Ammon's horn (tissue), 1 donor: ENCODE results near the gene NTNG1.
A peak's percentile ranks its signal among the peaks of the same experiment; 100 is the strongest.
"Not testable (repeated sequence)": the region's sequence is repeated elsewhere in the genome, so short reads cannot be mapped to it uniquely, and the experiment has no call there.

Experiments used
- DNase-seq: peaks from one replicate; pipeline ENCODE4 v3.0.0-alpha.2; 2016; ENCODE audit warnings: low spot score

The NTNG1 gene

DNA sequence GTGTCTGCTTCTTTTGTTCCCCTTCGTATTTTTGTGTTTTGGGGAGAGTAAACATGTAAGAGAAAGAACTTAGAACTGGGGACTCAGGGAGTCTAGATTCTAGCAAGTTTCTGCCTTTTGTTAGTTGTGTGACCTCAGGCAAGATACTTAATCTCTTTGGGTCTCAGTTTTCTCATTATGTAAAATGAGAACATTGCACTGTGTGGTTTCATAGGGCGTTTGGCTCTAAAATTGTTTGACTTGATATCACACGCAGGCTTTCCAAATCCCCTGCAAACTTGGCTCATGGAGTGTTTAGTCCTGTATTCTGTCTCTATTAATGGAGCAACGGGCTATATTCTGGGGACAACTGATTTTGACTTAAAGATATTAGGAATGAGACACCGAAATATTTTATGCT lies 57.7 kb downstream of the NTNG1 start:
- no peak for DNase-seq

DNA sequence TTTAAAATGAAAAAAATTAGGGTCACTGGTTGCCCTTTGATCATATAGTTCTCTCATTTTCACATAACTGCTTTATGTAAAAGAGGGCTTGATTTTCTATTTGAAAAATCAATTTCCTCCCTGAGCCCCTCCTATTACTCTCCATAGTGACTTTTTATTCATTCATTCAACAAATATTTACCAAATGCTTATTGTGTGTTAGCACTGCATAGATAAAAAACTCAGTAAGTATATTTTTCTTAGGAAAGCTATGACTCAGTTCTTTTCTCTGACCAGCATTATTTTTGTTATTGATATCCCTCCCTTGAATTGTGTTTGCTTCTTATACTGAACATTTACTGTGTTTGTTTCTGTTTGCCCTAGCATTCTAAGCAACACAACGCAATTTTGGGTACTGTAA lies 59.8 kb downstream of the NTNG1 start:
- no peak for DNase-seq

DNA sequence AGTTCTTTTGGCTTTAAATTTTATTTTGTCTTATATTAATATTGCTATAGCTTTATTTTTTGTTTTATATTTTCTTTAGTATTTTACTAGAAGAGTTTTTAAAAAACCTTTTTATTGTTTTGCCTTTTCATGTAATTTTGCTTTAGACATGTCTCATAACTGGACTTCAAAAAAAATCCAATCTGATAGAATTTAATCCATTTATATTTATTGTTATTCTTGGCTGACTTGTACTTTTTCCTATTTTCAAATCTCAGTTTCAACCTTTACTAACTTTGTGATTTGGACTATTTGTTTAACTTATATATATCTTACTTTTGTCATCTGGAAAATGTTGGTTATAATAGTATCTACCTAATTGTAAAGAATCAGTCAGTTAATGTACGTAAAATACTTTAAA lies 61.2 kb downstream of the NTNG1 start:
- DNase-seq: no peak

DNA sequence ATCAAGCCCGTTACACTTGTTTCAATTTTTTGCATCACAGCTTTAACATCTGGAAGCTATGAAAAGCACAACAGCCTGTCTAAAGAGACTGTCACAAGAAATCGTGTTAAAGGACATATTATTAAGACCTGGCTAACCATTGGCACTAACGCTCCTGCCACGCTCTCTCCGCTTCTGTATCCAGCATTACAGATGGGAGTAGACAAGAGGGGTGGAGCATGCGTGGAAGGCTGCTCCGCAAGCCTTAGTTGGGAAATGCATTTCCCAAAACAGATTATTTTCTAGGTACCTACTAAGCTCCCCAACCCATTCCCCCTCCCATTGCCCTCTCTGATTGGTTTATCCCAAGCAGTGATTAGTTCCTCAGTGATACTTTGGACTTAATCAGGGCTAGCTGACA lies 72.4 kb downstream of the NTNG1 start:
- peak; percentile 5 for DNase-seq

DNA sequence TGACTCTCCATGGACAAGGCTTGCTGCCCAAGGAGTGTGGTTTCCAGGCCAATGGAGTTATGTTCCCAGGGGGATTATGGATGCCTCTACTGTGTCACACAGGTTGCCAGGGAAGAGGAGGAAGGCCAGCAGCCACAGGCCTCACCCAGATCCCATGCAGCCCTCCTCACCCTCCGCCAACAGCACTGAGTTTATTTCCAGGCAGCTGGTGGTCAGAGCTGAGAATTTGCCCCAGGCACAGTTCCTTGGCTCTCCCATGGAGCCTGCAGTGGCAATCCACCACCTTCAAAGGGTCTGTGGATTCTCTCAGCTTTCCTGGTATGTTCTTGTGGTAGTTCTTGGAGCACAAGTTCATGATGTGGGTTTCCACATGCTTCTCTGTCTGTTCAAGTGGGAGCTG lies 79.2 kb downstream of the NTNG1 start:
- DNase-seq: no peak

DNA sequence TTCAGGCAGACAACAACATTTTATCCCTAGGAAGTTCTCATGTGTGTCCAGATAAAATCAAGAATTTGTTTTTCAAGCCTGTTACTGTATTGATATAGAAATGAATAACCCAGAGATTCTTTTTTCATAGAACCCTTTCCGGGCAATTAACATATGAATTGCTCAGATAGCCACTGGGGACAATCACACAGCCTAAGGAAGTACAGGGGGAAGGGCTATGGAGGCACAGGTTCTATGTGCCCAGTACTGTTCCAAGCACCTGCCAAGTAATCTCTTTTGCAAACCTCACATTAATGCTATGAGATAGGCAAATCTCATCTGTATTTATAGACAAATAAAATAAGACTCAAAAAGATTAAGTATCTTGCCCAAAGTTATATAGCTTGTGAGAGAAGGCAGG lies 84.9 kb downstream of the NTNG1 start:
- DNase-seq: no peak

DNA sequence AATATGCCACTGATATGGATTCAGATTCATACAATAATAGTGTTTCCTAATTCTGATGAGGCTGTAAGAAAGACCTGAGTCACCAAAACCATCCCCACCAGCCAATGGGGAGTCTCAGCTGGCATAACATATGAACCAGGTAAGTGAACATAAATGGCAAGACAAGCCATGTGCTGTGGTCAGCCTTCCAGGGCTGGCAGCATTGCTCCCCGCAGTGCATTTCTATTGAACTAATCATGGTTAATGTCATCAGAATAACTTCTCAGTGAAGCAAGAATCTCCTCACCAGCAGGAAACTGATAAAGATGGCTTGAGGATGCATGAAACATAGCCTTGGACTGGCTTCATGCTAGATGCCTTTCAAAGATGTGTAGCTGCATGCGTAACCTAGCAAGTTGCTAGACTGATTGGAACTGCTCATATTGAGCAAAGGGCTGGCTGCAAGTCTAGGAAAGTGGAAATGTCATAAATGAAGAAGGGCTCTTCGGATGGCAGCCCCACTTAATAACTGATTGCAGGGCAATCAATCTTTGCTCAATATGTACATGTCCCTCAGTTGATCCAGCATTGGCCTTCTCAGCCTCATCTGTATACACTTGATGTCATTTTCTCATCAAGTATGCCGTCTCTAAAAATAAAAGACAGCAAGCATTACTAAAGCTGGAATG lies 88.0 kb downstream of the NTNG1 start:
- no peak for DNase-seq

DNA sequence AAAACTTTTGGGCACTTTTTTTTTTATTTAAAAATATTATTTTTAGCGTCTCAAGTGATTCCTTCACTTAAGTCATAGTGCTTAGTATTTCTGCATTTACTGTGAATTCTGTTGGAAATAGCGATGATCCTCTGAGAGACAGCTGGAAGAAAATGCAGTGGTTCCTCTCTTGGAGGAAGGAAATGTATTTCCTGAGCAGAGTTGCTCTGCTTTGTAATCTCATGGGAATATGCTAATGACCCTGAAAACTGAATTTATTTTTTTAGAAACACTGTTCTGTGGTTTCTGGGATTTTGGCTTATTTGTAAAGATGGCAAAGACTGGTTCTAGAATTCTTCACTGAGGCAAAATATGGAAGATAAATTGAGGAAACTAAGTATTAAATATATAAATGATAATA lies 88.9 kb downstream of the NTNG1 start:
- DNase-seq: no peak

DNA sequence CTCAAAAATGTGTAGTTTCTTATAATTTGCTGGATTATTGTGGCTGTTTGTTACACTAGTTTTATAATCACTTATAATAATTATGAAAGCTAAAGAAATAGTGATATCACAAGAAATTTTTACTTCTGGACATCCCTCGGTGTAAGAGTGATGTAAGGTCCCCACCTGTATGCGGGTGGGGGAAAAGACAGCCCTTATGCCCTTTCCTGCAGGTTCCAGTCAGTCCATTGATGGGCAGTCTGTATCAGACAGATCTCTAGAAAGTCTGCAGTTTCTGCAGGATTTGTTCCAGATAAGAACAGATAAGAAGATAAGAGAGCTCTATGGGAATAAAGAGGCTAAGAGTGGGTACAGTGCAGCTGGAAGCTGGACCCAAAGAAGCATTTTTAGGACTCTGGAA lies 89.3 kb downstream of the NTNG1 start:
- DNase-seq: no peak

DNA sequence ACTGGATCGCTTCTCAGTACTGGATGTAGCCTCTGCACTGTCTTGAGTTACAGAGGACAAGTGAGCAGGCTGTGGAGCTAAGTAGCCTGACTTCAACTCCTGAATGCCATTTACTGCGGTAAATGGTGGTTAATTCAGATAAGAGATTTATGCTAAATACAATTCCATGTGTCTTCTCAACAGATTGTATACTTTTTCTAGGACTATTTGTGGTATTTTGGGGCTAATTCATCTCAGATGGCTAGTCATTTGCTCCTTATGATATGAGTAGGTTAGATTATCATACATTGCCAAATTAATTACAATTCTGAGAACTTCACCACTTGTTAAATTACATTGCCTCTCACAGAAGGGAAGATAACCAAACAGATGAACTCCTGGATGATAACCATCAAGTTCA lies 90.5 kb downstream of the NTNG1 start:
- DNase-seq: no peak

DNA sequence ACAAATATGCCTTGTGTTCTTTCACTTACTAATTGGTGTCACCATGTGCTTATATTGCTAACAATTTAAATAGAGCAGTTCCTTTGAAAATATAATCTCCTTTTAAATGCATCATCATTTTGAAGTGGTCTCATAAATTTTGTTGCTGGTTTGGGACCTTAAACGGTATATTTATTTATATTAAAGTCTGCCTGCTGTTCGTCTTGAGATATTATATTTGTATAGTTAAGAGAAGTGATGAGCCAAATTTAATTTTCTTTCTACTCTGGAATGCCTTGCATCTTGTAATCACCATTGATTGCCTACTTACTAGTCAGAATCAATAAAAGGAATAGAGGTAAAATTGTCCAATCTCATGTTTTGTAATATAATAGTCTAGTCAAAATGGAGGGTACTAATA lies 91.6 kb downstream of the NTNG1 start:
- DNase-seq: no peak

DNA sequence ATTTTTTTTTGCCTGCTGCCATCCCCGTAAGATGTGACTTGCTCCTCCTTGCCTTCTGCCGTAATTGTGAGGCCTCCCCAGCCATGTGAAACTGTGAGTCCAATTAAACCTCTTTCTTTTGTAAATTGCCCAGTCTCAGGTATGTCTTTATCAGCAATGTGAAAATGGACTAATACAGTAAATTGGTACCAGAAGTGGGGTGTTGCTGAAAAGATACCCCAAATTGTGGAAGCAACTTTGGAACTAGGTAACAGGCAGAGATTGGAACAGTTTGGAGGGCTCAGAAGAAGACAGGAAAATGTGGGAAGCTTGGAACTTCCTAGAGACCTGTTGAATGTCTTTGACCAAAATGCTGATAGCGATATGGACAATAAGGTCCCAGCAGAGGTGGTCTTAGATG lies 95.9 kb downstream of the NTNG1 start:
- not testable (repeated sequence) for DNase-seq

DNA sequence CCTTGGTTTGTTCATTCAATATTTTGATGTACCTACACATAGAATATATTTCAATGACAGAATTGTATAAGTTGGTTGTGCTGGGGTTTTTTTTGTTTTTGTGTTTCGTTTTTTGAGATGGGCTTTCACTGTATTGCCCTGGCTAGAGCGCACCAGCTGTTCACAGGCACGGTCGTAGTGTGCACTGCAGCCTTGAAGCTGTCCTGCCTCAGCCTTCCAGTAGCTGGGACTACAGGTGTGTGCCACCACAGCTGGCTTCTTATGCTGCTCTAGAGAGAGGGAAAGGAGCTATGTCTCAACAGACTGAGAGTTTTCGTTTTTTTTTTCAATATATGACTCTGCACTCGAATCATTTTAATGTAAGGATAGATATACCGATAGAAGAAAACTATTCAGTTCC lies 102.6 kb downstream of the NTNG1 start:
- DNase-seq: no peak

DNA sequence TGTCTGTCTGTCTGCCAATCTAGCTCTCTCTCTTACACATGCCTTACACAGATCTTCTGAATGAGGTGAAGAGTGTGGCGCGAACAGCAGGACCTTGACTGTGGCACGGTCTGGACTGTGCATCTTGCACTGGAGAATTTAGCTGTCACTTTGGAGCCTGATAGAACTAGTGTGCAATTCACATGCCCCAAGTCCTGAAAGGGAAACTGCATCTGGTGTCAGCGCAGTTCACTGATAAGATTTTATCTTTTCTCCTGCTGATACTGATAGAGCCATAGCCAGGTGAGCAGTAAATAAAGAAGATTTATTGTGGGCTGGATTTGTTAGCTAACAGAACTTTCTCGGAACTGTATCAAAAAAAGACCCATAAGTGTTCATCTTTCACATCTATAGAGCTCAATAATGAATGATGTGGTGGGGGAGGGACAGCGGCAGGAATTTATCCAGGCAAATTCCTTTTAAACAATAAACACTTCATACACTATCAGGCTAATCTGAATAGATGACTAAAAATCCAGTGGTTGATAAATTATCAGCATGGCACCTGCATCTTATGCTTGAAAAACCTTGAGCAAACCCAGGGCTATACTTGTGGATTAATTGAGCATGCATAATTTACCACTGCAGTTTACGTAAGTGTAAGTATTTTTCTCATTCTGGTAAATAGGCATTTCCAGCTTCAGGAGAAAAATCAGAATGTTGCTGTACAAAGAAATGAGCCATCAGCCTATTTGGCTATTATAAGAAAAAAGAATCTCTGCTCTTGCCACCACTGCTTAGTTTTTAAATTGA lies 104.1 kb downstream of the NTNG1 start:
- no peak for DNase-seq

DNA sequence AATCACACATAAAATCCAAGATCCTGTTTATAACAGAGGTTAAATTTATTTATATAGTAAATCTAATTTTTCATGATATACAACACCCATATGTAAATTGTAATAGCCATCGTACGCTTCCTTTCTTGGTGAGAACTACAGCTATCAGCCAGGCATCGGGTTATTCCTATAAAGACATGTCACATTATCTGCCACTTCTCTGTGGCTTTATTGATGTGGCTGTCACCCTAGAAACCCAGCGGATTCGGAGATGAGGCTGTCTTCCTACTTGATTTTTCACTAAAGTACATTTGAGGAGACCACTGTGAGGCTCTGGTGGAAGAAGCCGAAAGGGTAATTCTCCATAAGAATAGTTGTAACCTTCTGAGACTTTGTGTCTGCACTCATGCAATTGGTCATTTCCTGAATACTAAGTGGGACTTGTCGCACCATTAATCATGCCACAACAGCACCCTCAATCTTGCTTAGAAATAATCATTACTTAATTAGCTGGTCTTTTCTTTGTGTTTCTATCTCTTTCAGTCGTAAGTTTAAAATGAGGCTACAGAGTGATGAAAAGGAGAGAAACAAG lies 106.0 kb downstream of the NTNG1 start:
- no peak for DNase-seq

DNA sequence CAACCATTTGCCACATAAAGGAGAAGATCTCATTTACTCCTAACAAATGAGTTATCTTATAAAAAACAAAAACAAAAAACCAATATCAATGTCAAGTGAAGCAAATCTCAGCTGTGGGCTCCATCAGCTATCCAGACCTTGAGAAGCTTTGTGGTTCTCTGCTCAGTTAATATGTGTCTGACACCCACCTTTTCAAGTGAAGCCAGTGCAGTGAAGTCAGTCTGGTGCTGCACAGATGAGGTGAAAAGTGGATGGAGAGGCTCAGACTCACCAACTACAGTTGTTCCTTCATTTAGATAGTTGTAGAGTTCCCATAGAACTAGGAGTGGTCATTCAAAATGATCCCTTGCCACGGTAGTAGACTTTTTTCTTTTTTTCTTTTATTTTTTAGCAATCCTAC lies 106.8 kb downstream of the NTNG1 start:
- DNase-seq: no peak

DNA sequence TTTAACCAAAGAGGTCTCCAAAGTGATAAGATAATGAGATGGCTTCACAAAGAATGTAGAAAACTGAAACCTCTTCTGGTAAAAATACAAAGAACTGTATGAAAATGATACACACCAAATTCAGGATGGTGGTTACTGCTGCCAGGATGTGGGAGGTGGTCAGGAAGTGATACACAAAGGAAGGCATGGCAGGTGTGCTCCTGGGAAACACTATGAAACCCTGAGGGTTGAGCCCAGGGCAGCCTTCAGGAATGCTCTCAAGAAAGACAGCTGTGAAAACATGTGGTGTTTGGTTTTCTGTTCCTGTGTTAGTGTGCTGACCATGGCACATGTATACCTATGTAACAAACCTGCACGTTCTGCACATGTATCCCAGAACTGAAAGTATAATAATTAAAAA lies 109.3 kb downstream of the NTNG1 start:
- DNase-seq: no peak

DNA sequence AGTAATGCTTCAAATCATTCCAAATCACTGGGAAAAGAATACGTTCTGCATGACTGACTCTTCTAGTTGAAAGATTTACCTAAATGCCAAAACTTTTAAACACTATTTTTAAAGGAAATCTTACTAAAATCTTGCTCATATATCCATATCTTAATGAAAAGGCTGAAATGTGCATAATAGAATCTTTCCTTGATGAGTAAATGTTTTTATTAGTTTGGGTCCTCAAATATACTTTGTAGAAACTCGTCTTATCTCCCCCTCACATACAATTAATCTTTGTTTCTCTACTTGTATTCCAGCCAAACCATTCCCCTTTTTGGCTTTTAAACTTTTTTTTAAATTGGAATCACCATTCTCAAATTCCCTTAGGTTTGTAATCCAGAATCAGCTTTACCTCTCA lies 110.2 kb downstream of the NTNG1 start:
- no peak for DNase-seq

DNA sequence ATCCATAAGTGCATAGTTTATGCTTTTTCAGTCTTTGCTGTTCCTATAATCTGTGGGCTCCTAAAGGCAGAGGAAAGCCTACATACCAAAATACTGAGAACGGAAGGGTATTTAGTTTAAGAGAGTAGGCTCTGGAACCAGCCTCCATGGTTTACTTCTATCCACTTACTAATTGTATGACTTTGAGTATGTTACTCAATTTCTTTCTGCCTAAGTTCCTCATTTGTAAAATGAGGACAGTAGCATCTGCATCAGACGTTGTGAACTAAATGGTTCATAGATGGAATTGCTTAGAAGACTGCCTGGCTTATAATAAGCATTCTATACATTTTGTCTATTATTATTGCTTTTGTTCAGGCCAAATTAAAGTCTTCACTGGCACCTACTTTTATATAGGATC lies 111.0 kb downstream of the NTNG1 start:
- DNase-seq: no peak

DNA sequence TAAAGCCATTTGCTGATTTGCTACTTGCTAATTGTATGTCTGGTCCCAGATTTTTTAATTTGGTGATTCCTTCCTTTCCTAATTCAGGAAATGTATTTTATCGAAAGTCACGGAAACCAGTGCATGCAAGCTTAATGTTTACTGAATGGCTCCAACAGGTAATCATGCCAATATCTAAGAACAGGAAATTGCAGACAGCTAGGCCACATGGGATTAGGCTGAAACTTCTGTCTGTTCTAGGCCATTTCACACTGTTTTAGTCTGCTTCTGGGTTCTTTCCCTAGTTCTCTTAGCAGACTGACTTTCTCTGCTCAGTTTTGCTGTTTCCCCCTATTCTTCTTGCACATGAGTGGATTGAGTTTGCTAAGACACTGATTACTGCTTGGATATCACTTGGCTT lies 111.4 kb downstream of the NTNG1 start:
- DNase-seq: no peak

DNA sequence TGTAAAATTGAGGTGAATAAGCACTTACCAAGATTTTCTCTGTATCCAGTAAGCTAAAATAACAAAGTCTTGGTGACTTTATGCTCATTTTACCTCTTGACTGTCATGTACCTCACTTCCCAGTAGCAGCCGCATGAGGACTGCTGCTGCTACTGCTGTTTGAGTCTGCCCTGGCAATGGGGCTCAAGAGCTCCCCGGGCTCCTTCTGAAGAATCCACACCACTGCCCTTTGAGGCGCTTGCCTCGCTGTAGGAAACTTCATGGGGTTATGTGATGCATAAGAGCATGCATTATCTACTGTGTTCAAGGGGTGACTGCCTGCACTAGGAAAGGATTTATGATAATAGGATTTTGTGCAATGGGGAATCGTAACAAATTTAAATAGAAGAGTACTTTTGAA lies 113.5 kb downstream of the NTNG1 start:
- no peak for DNase-seq

DNA sequence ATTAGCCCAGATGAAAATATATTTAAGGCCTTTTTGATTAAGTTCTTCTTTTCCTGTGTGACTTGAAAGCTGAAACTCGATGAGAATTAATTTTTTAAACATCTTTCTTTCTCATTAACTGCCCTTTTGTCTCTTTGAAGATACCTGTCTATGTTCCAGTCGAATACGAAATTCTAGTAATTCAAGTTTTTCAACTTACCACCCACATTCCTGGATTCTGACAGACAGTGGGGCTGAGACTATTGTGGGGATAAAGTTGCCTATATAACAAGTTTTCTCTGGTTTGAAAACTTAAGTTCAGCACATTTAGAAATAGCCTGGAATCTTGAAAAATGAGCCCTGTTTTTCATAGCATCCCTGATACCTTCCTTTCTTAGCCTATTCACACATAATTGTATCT lies 114.6 kb downstream of the NTNG1 start:
- DNase-seq: no peak

DNA sequence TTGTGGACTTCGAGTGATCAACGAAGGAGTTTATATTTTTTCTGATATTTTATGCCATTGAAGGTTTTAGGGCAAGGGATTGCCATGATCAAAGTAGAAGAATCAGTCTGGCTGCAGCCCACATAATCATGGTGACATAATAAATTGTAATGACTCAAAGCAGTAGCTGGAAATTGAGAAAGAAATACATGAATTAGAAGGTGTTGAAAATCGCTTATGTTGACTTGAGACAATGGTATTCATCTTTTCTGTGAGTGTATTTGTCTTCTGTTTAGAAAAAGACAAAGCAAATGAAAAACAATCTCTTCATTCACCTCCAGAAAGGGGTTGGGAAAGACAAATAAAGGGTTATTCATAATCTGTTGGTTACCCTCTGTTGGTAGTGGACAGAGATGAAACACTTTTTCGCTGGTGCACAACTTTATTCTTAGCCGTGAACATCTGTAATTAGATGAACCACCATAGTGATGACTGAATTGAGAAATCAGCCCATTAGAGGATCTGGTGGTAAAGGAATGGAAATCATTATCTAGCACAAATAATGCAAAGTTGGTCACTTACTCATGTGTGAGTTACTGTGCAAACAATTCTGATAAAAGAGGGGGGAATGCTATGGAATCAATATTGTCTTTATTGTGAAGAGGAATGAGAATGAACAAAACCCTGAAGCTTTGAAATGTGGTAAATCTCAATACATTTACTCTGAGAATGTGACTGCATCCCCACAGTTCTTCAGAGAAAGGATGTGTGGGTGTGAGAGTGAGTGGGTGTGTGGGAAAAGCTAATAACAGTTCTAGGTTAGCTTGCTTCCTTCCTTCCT lies 121.8 kb downstream of the NTNG1 start:
- DNase-seq: no peak
